NB4 (cell line): ENCODE data around the gene PDE11A.
A peak's percentile ranks its signal among the peaks of the same experiment; 100 is the strongest.

Experiments used
- DNase-seq: peaks from one replicate; pipeline ENCODE4 v3.0.0; 2010; ENCODE audit warnings: low read depth
- H3K4me3 ChIP-seq: one replicate; pipeline ENCODE4 v1.5.1; 2011; ENCODE audit warnings: mild to moderate bottlenecking, low read depth, low read length, moderate library complexity
- CTCF ChIP-seq: IDR thresholded peaks from one replicate; pipeline ENCODE4 v1.5.1; 2012; ENCODE audit warnings: low read depth, low read length
- MAX ChIP-seq: IDR thresholded peaks from 2 replicates; pipeline ENCODE4 v1.6.1; 2011; ENCODE audit warnings: low read depth, low read length
- MYC ChIP-seq: IDR thresholded peaks from 2 replicates; pipeline ENCODE4 v1.6.1; 2011; ENCODE audit warnings: low read depth, low read length
- POLR2A ChIP-seq: IDR thresholded peaks from 2 replicates; pipeline ENCODE4 v1.6.1; 2011; ENCODE audit warnings: mild to moderate bottlenecking; ENCODE audit not compliant: insufficient read length; ENCODE audit errors: extremely low read depth

PDE11A gene

GRCh38 chr2:177763531-177764265 lies 308.9 kb downstream of the PDE11A start:
- peak; percentile 75 for TF ChIP-seq MAX
- peak; percentile 91 for TF ChIP-seq CTCF
- no peak for TF ChIP-seq POLR2A
- TF ChIP-seq MYC = peak; percentile 75
- H3K4me3 ChIP-seq = no peak overlapping the region
- peak; percentile 84 for DNase-seq

- no peak for DNase-seq
- H3K4me3 ChIP-seq = no peak overlapping the region
- TF ChIP-seq MYC (no peak), MAX (no peak), POLR2A (no peak), CTCF (no peak)
These were observed 313.1 kb downstream of the PDE11A start for GRCh38 chr2:177759443-177759842.

- no peak for TF ChIP-seq MYC
- TF ChIP-seq CTCF = peak; percentile 31
- no peak for TF ChIP-seq POLR2A
- H3K4me3 ChIP-seq = no peak overlapping the region
- DNase-seq = peak; percentile 48
These were observed 313.8 kb downstream of the PDE11A start for GRCh38 chr2:177758591-177759371.

GRCh38 chr2:177756336-177756735 lies 316.2 kb downstream of the PDE11A start:
- DNase-seq = no peak
- no peak for TF ChIP-seq POLR2A
- TF ChIP-seq MAX = no peak
- TF ChIP-seq MYC = no peak
- TF ChIP-seq CTCF = no peak
- no peak overlapping the region for H3K4me3 ChIP-seq

- no peak for DNase-seq
These were observed 318.1 kb downstream of the PDE11A start for GRCh38 chr2:177754492-177754873.

More at GRCh38 chr2:177754492-177754873, 318.1 kb downstream of the PDE11A start:
- H3K4me3 ChIP-seq = no peak overlapping the region
- no peak for TF ChIP-seq MYC
- no peak for TF ChIP-seq CTCF
- no peak for TF ChIP-seq POLR2A
- no peak for TF ChIP-seq MAX
